HFFc6 (cell line): ENCODE data around the gene PCCA. TPM values are rescaled to one million over a fixed set of nuclear protein-coding genes. Genes with fewer than 3 reads are reported as not detected.

Experiments used
- DNase-seq: peaks from one replicate; pipeline ENCODE4 v3.0.0-alpha.2; 2018
- H3K27ac Mint-ChIP-seq: 2 replicates; pipeline ENCODE4 v1.8.0; 2020; ENCODE audit warnings: mild to moderate bottlenecking, mixed read lengths
- H3K27me3 Mint-ChIP-seq: 2 replicates; pipeline ENCODE4 v1.8.0; 2021; ENCODE audit warnings: mild to moderate bottlenecking, moderate library complexity, mixed read lengths; ENCODE audit not compliant: insufficient read depth
- H3K36me3 Mint-ChIP-seq: 2 replicates; pipeline ENCODE4 v1.8.0; 2021; ENCODE audit warnings: low read depth, mixed read lengths
- H3K4me1 Mint-ChIP-seq: 2 replicates; pipeline ENCODE4 v1.8.0; 2020; ENCODE audit warnings: low read depth, mixed read lengths
- H3K4me3 Mint-ChIP-seq: 2 replicates; pipeline ENCODE4 v1.8.0; 2020; ENCODE audit warnings: mild to moderate bottlenecking, moderate library complexity, mixed read lengths
- H3K9me3 Mint-ChIP-seq: 2 replicates; pipeline ENCODE4 v1.8.0; 2020; ENCODE audit warnings: mild to moderate bottlenecking, mixed read lengths
- CTCF ChIP-seq: fragments of 200-600 bp; sonication (generic); IDR thresholded peaks from 2 replicates; pipeline ENCODE4 v1.5.0; 2021; ENCODE audit warnings: antibody characterized with exemption, mild to moderate bottlenecking
- total RNA-seq, 6 experiments: library from RNA; stranded (reverse); fragmentation: NEBNext Ultra II Directional; extraction: Animal tissue kit (Norgen Biotek cat#: 25700); gene quantifications; 2 replicates in 1 of 6; 3 replicates in 5 of 6; pipeline ENCODE4 v1.2.3, GENCODE V29; 2021

The PCCA gene
- total RNA-seq, 6 experiments from 2014 or later = 12.9 to 16.9 (median 14.7) TPM

- peaks cover 2% of the 10 kb centered on the region; the same call in 1 of the 2 replicates for H3K27me3 Mint-ChIP-seq
- peaks cover 14% of the 10 kb centered on the region for H3K9me3 Mint-ChIP-seq
- peaks cover 53% of the 10 kb centered on the region for H3K36me3 Mint-ChIP-seq
- peaks cover 11% of the 10 kb centered on the region for H3K4me1 Mint-ChIP-seq
- DNase-seq = no peak
- TF ChIP-seq CTCF = no peak
- no peak overlapping the region for H3K27ac Mint-ChIP-seq
- H3K4me3 Mint-ChIP-seq = no peak overlapping the region
Observed at GRCh38 chr13:100333141-100333540, 244.2 kb downstream of the PCCA start.

- no peak overlapping the region for H3K27ac Mint-ChIP-seq
- H3K27me3 Mint-ChIP-seq = no peaks in the 10 kb centered on the region
- TF ChIP-seq CTCF = no peak
- no peak for DNase-seq
- peaks cover 14% of the 10 kb centered on the region for H3K9me3 Mint-ChIP-seq
- peaks cover 11% of the 10 kb centered on the region for H3K4me1 Mint-ChIP-seq
- no peak overlapping the region for H3K4me3 Mint-ChIP-seq
- H3K36me3 Mint-ChIP-seq = peaks cover 46% of the 10 kb centered on the region
Observed at GRCh38 chr13:100334214-100334613, 245.3 kb downstream of the PCCA start.

GRCh38 chr13:100336795-100337516 is 248.1 kb downstream of the PCCA start:
- Mint-ChIP-seq H3K9me3 (peaks cover 14% of the 10 kb centered on the region), H3K4me1 (no peaks in the 10 kb centered on the region), H3K36me3 (peaks cover 44% of the 10 kb centered on the region), H3K27me3 (no peaks in the 10 kb centered on the region; the same call in 1 of the 2 replicates), H3K27ac (no peak overlapping the region), H3K4me3 (no peak overlapping the region)
- DNase-seq = no peak
- TF ChIP-seq CTCF = no peak

DNA sequence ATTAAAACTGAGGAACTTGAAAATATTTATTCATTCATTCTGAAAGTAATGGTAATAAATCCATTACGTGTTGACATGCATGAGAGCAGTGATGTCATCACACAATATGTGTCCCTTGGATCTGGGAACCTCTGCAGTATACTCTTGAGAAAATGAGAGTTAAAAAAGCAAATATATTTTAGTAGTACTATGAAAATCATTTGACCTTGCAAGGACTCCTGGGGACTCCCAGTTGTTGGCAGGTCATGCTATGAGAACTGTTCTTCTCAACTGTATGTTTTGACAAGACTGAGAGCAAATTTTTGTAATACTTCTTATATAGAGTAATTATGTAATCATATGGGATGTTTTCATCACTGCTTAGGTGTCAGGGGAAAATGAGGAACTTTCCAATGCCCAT is 249.4 kb downstream of the PCCA start:
- TF ChIP-seq CTCF = no peak
- peaks cover 44% of the 10 kb centered on the region for H3K36me3 Mint-ChIP-seq
- no peak overlapping the region for H3K4me3 Mint-ChIP-seq
- H3K4me1 Mint-ChIP-seq = no peaks in the 10 kb centered on the region
- no peak overlapping the region for H3K27ac Mint-ChIP-seq
- peaks cover 14% of the 10 kb centered on the region for H3K9me3 Mint-ChIP-seq
- DNase-seq = no peak
- no peaks in the 10 kb centered on the region; the same call in 1 of the 2 replicates for H3K27me3 Mint-ChIP-seq

- no peaks in the 10 kb centered on the region for H3K4me1 Mint-ChIP-seq
- H3K9me3 Mint-ChIP-seq = peaks cover 6% of the 10 kb centered on the region
- peaks cover 43% of the 10 kb centered on the region for H3K36me3 Mint-ChIP-seq
- H3K27me3 Mint-ChIP-seq = no peaks in the 10 kb centered on the region; the same call in 1 of the 2 replicates
- no peak for DNase-seq
- H3K4me3 Mint-ChIP-seq = no peak overlapping the region
- no peak for TF ChIP-seq CTCF
- no peak overlapping the region for H3K27ac Mint-ChIP-seq
Observed at GRCh38 chr13:100339411-100339940, 250.6 kb downstream of the PCCA start.
